ENCODE results near the gene ENTHD1.

The ENTHD1 gene

DNA sequence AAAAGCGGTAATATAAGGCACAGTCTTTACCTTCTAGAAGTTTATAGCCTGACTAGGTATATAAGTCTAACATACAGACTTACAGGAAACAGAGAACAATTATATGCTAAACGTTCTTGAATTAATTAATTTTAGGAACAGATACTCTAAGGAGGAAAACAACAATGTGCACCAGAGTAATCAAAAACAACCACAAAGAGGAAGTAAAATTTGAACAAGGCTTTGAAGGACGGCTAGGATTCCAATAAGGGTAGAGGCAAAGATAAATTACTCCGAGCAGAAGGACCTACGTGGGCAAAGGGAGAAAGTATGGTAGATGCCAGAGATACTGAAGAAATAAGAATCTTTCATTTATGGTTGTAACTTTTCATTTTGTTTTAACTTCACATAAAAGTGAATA, 54.4 kb downstream of the ENTHD1 start:
- no peak for FAIRE-seq

DNA sequence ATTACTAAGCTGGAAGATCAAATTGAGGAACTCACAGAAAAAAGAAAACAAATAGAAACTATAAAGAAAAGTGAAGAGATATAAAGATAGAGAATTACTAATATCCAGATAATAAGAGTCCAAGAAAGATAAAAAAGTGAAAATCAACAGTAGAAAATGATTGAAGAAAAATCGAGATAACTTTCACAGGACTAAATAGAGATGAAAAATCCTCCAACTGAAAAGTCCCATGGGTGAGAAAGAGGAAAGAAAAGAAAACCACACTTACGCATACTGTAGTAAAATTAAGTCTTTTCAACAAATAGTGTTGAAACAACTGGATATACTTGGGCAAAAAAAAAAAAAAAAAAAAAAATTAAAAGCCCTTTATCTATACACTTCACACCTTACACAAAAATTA, 60.0 kb downstream of the ENTHD1 start:
- no peak for FAIRE-seq

DNA sequence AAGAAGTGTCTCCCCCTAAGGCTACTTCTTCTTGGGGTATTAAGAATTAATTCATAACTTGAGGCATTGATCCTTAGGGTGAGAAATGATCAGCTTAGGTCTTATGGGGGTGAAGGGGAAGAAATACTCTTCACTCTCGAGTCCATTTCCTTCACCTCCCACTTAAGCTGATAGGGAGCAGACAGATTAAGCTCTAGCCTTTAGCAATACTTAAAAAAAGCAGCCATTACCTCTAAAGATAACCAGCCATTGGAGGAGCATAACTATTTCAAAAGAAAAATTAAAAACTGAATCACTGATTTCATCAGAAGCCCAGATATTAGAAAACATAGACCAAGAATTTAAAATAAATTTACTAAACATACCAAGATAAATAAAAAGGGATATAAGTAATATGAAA, 60.5 kb downstream of the ENTHD1 start:
- no peak for FAIRE-seq

DNA sequence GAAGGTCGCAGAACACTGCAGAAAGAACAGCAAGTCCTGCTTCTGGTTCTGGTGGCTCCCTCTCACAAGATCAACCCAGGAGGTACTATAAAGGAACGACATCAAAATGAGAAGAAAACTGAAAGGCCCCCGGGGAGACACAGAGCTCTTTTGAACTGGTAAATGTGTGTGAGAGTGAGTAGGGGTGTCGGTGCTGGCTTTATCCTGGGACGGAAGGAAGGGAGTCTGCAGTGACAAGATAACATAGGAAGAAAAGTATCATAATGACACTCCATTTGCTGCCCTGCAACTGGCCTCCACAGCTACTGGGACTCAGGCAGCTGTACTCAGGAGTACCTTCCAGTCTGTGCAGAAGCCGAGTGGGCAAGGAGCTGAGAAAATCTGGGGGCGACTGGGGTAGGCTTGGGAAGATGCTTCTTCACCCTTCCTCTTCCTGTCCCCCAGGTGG, 60.9 kb downstream of the ENTHD1 start:
- FAIRE-seq: no peak

DNA sequence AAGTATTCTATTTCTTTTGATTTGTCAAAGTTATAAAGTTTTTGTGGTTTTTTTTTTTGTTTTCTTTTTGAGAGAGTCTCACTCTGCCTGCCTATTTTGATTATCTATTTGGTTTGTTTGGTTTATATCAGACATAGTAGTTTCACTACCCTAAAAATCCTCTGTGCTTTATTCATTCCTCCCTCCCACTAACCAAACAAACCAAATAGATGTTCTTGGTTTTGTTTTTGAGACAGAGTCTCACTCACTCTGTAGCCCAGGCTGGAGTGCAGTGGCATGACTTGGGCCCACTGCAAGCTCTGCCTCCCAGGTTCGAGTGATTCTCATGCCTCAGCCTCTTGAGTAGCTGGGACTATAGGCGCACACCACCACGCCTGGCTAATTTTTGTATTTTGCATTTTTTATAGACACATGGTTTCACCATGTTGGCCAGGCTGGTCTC, 67.9 kb downstream of the ENTHD1 start:
- FAIRE-seq: no peak

DNA sequence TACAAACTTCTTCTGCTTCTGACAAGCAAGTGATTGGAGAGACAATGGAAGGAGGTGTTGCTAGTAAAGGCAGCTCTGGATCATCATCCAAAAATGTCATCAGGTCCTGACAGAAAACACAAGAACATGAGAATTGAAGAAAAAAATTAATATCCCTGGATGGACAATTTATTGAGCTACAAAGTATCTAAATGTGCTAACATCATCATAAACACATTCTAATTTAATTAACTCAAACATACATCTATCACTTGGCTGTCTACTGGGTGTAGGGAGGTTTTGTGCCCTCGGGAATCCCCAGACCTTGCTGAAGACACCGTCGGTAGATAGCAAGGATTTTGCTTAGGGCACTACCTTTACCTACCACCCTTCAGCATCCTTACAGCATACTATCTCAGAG, 72.6 kb downstream of the ENTHD1 start:
- FAIRE-seq: no peak

DNA sequence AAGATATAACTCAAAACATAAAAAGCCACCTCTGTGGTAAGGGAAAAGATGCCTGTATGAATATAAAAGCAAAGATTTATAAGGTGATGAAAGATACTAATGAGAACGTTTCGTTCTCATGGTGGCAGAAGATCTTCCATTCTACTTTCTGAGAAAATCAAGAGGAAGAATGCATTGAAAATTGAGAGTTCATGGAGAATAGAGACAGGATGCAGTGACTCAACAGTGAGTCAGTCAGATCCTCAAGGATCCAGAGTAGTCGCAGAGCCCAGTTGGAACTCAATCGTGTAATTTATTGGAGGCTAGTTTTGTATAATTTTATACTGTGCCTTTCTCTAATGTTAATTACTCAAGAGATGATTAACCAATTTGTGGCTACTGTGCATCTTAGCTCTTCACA, 73.3 kb downstream of the ENTHD1 start:
- FAIRE-seq: no peak

DNA sequence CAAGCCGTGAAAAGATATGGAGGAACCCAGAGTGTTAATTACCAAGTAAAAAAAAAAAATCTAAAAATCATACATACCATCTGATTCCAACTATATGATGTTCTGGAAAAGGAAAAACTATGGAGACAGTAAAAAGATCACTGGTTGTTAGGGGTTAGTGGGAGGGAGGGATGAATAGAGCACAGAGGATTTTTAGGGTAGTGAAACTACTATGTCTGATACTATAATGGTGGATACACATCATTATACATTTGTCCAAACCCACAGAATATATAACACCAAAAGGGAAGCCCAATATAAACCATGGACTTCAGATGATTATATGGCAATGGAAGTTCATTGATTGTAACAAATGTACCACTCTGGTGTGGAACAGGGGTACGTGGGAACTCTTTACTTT, 74.1 kb downstream of the ENTHD1 start:
- FAIRE-seq: no peak

DNA sequence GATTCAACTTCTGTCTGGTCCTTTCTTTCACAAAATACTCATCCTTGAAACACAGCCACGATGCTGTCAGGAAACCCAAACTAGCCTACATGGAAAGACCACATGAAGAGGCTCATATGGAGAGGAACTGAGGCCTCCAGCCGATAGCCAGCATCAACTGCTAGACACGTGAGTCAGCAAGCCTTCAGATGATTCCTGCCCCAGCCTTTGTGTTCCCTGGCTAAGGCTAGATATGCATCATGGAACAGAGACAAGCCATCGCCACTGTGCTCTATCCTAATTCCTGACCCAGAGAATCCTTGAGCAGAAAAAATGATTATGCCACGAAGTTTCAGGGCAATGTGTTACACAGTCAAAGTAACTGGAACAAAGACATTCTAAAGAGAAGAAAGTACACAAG, 75.5 kb downstream of the ENTHD1 start:
- no peak for FAIRE-seq

DNA sequence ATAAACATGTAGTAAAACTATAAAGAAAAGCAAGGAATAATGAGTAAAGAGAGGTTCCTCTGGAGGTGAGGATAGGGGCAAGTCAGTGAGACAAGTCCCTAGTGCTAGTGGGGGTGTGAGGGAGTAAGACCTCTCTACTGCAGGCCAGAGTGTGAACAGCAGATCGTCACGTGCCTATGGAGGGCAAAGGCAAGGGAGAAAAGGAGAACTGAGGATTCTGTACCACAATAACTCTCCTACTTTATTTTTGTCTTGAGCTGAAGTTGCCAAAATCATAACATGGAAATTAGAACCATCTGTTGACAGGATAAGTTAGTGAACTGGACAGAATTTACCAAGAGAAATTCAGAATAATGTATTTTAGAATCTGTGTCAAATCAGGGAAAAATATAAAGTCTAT, 77.6 kb downstream of the ENTHD1 start:
- FAIRE-seq: no peak

DNA sequence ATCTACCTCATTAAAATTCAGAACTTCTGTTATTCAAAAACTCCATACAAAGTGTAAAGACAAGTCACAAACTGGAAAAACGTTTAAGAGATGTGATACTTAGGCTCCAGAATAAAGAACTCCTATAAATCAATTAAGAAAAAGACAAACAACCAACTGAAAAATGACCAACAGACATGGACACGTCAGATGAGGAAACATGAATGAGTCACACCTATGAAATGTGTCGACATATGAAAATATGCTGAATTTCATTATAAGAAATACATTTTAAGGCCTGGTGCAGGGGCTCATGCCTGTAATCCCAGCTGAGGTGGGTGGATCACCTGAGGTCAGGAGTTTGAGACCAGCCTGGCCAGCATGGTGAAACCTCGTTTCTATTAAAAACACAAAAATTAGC, 78.7 kb downstream of the ENTHD1 start:
- no peak for FAIRE-seq

DNA sequence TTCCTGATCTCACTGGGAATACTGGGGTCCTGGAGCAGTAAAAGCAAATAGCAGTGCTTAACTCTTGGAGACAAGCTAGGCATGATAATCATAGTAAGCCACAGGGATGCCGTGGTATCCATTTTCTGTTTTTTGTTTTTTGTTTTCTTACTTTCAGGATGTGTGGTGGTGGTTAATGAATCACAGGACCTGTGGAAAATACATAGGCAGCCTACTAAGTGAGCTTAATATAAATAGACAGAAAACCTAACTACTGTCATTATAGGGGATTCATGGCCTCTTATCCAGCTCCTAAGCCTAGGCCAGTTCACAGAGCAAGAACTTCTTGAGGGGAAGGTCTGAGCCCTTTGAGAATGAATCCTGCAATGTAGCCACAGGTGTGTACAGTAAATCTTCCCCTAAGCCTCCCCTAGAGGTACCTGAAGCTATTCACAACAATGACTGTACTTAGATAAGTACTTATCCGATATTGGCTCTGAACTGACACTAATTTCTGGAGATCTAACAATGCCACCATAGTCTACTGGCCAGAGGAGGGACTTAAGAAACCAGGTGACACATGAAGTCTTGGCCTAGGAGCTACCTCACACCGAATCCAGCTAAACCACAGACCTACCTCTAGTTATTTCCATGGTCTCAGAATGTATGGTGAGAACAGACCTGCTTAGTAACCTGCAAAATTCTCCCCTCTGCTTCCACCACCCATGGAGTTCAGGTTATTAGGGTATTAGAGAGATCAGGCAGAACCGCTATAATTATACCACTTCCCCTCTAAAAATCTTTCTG, 83.6 kb downstream of the ENTHD1 start:
- no peak for FAIRE-seq

DNA sequence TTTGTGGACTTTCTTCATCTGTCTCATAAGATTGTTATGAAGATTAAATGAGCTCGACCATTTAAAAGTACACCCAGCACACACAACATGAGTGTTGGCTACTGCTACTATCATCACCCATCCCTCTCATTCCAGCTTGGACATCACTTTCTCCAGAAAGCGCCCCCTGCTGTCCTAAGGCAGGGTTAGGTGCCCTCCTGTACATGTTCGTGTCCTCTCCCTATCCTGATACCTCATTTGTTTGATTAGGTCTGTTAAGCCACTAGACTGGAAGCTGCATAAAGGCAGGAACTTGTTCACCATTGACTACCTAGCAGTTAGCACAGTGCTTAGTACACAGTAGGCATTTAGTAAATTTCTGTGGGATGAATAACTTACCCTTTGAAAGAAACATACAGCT, 85.5 kb downstream of the ENTHD1 start:
- FAIRE-seq: no peak

DNA sequence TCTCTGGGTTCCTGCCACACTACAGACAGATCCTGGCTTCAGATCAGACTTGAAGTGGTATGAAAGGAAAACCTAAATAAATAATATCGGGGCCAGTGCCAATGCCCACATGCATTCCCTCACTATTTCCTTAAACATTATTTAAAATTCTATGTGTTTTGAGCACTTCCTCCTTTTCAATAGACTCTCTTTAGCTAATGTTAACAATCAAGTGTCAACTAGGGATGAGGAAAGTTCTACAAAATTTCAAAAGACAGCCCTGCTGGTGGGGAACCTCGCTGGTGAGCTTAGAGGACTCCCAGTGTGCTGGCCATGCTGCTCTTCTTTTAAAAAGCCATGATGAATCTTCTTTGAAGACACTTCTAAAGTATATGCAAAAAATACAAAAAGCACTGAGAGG, 87.5 kb downstream of the ENTHD1 start:
- FAIRE-seq: no peak

DNA sequence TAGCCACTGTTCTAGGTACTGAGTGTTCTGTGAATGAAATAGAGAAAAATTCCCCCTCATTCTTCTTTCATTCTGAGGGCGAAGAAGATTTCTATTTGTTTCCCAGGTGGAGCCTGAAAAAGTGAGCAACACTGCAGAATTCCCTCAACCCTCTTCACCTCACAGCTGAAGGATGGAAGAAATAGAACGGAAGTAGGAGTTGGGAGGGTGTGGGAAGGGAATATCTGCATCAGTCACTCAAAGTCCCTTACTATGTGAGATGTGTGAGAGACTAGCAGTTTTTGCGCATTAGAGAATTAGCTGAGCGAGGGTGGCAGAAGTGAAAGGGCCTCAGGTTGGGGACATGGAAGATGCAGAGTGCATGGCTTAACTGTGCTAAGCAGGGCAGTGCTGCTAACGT, 88.4 kb downstream of the ENTHD1 start:
- FAIRE-seq: no peak

DNA sequence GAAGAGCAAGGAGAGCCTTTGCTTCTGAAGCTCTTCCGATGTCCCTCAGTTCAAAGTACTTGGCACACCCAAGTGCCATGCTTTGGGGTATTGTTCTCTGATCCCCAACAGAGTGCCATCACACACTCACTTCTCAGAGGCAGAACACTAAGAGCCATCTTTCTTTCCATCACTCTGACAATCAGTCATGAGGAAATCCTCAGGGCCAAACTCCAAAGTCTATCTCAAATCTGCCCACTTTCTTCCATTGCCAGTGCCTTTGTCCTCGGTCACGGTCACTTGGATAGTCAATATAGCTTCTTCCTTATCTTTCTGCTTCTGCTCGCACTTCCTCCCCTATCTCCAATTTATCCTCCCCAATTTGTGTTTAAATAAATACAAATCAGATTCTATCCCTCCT, 90.9 kb downstream of the ENTHD1 start:
- FAIRE-seq: no peak

DNA sequence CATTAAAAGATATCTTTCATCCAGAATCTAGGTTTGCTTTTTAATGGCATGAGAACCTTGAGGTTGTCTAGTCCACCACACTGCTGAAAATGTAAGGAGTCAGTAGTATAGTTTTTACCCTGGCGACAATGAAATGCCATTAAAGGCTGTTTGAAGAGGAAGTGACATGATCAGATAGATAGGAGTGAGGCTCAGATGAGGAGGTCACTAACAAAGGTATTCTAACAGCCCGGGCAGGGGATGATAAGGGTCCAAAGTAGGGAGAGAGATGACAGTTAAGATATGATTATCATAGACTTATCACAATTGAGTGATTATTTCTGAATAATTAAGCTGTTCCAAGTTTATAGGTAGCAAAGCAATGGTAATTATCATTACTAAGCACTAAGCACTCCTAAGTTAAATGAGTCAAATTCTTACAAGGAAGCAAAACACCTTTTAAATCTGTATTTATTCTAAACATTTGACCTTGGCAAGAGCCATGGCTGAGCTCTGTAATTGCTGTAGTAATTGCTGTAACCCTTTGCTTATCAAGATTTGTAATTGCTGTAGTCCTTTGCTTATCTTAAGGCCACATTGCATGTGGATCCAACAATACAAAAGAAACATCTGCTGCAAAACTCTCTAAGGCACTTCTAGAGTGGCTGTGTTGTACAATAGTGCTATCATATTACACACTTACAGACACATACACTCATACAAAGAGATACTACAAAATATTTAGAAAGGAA, 92.6 kb downstream of the ENTHD1 start:
- FAIRE-seq: no peak

DNA sequence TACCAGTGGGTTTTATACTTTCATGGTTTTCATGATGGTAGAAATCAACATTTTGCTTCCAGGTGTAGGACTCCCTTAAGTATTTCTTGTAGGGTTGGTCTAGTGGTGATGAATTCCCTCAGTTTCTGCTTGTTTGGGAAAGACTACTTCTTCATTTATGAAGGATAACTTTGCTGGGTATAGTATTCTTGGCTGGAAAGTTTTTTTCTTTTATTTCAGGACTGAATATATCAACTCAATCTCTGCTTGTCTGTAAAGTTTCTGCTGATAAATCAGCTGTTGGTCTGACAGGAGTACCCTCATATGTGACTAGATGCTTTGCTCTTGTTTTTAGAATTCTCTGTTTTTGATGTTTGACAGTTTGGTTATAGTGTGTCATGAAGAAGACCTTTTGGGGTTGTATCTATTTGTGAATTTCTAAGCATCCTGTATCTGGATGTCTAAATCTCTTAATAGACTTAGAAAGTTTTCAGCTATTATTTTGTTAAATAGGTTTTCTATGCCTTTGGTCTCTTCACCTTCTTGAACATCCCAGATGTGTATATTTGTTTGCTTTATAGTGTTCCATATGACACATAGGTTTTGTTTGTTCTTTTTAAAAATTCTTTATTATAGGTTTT, 95.9 kb downstream of the ENTHD1 start:
- no peak for FAIRE-seq

DNA sequence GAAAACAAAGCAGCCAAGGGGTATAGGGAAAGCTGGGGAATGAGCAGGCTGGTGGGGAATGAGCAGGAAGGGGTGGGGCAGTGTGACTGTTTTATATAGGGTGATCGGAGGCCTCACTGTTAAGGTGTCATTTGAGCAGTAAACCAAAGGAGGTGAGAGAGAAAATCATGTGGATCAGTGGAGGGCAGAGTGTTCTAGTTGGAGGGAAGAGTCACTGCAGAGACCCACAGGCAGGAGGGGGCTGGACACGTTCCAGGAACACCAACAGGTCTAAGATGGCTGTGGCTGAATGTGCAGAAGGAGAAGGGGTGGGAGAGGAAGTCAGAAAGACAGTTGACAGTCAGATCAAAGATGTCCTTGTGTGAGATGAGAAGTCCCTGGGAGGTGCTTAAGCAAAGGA, 103.8 kb downstream of the ENTHD1 start:
- FAIRE-seq: no peak

DNA sequence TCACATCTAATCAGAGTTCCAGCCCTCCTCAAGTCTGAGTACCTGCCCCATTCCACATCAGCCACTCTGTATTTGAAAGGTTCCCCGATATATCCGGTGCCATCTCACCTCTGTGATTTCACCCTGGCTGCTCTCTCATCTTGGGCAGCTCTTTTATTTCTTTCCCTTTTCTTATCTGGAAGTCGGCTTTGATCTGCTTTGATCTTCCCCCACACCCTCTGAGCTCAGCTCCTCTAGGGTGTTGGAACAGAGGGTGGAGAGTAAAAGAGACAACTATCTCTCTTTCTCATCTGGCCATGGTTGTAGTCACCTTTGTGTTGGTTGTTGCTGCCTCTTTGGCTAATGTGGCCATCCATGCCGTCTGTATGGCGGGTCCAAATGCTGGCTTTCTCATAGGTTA, 108.3 kb downstream of the ENTHD1 start:
- FAIRE-seq: no peak

DNA sequence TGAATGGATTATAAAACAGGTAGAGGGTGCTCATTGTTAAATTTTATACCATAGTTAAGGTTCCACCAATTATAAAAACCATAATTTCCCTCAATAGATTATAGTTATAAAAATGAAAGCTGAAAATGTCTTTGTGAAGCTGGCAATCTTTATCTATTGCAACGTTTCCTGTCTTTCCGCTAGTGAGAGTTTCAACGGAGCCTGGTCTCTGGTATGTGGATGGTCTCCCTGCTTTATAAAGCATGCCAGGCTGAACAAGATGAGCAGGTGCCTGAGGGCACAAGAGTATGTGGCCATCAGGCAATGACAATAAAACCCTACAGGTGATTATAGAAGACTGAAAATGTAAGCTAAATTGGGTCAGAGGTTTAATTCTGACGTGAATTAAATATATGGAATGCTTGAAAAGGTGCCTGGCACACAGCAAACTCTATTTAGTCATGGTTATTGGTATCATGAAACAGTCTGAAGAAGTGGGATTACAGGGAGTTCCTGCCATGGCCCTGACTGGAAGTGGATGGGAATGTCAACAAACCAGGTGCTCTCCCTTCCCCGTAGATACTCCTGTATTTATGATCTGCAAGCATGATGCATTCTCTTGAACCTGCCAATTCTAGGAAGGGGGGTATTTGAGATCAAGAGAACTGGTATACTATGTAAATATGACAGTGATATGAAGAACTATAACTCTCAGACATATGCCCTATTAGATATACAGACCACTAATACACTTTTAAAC, 115.7 kb downstream of the ENTHD1 start:
- FAIRE-seq: no peak

DNA sequence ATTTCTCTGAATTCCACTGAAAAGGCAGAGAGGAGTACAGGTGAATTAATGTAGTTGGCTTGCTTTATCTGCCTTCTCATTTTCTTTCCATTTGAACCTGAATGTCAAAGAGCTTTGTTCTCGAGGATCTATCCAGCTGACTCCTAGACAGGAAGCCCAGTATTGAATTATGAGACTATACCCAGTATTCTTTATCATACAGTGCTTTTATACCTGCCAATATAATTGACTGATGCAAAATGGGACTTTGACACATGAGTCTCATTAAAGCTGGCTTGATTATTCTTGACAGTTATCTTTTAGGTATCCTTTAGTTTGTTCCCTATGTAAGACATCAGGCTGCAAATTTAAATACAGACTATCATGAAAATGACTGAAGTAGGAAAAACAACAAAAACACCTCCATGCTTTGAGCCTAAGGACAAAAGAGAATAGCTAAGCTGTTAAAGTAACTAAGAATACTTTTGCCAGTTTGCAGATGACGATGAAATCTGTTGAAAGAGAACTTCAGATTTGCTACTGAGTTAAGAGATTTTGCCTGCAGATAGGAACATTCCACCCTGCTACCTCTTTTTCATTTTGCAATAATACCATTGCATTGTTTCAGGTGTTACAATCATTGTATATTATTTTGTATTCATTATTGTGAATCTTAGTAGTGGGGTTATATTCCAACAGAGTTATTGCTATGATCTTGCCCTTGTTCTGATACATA, 117.1 kb downstream of the ENTHD1 start:
- FAIRE-seq: no peak

Measured in G401.6 (cell line).